H1 (cell line): Measurements from ENCODE around the gene THBS3. TPM values are rescaled to one million over a fixed set of nuclear protein-coding genes. Genes with fewer than 3 reads are reported as not detected.
A peak's percentile ranks its signal among the peaks of the same experiment; 100 is the strongest.

Experiments
- POLR2AphosphoS5 ChIP-seq: IDR thresholded peaks from 2 replicates; pipeline ENCODE4 v1.6.1; 2011; ENCODE audit warnings: low read depth, low read length
- POU5F1 ChIP-seq: IDR thresholded peaks from 2 replicates; pipeline ENCODE4 v1.6.1; 2011; ENCODE audit warnings: low read depth, mild to moderate bottlenecking, low read length, moderate library complexity
- RAD21 ChIP-seq, 2 experiments: IDR thresholded peaks in 1 of 2; conservative IDR thresholded peaks in 1 of 2; 2 replicates each; pipeline ENCODE4 v1.6.1; 2011; ENCODE audit warnings: low read depth in 2 of 2, low read length in 2 of 2, improper control_type of control experiment in 1 of 2, inconsistent platforms in 1 of 2, mild to moderate bottlenecking in 1 of 2, moderate library complexity in 1 of 2
- SUZ12 ChIP-seq: fragments of 200-600 bp; sonication (generic); IDR thresholded peaks from 2 replicates; pipeline ENCODE4 v1.6.1; 2012; ENCODE audit warnings: mild to moderate bottlenecking, inconsistent platforms, low read length, moderate library complexity, mixed read lengths
- polyA plus RNA-seq, 7 experiments: library from polyadenylated mRNA; depleted of rRNA in 3 of 7; stranded (reverse) in 5 of 7; unstranded in 2 of 7; fragments of >200 nt in 5 of 7; fragments of 200-250 nt in 2 of 7; gene quantifications; 1 replicate in 5 of 7; 2 replicates in 1 of 7; 4 replicates in 1 of 7; pipeline versions ENCODE4 v1.2.1 to v1.2.3, GENCODE V29; 2011 to 2013; ENCODE audit warnings: missing spikeins in 2 of 7, mixed read lengths in 2 of 7
- total RNA-seq: library from RNA; stranded (reverse); fragmentation: NEBNext Ultra II Directional; extraction: Animal tissue kit (Norgen Biotek cat#: 25700); gene quantifications from 2 replicates; pipeline ENCODE4 v1.2.1, GENCODE V29; 2021
- TF ChIP-seq, protein P1 (sequence below): fragments of 300-600 bp; sonication (generic); IDR thresholded peaks from 2 replicates; pipeline ENCODE4 v1.7.1; 2012; ENCODE audit warnings: low read length, moderate library complexity, mild to moderate bottlenecking, inconsistent platforms; ENCODE audit not compliant: insufficient replicate concordance

Gene THBS3
- total and polyA plus RNA-seq, 2 of the 8 experiments (the other 6 are each of a cell fraction or from before 2014, with no cell fraction given) = 3.0 to 3.5 TPM

DNA sequence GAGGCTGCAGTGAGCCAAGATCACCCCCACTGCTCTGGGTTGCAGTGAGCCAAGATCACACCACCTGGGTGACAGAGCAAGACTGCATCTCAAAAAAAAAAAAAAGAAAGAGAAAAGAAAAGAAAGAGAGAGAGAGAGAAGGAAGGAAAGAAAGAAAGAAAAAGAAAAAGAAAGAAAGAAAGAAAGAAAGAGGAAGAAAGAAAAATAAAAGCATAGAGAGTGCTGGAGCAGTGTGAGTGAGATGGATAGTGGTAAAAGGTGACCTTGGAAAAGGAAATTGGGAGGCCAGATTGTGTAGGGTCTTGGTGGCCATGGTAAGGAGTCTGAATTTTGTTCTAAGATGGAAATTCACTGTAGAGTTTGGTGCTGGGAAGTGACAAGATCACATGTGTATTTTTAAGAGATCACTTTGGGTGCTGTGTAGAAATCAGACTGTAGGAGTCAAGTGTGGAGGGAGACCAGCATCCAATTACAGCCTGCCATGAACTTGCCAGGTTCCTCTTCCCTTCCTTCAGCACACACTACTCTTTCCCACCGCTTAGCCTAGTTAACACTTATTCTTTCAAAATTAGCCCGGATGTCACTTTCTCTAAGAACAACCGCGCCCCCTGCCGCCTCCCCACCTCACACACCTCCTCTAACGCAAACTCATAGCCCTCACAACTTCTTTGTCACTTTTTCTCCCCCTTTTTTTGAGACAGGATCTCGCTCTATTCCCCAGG, 18.7 kb upstream of the THBS3 start (continued):
- TF ChIP-seq, protein P1, sequence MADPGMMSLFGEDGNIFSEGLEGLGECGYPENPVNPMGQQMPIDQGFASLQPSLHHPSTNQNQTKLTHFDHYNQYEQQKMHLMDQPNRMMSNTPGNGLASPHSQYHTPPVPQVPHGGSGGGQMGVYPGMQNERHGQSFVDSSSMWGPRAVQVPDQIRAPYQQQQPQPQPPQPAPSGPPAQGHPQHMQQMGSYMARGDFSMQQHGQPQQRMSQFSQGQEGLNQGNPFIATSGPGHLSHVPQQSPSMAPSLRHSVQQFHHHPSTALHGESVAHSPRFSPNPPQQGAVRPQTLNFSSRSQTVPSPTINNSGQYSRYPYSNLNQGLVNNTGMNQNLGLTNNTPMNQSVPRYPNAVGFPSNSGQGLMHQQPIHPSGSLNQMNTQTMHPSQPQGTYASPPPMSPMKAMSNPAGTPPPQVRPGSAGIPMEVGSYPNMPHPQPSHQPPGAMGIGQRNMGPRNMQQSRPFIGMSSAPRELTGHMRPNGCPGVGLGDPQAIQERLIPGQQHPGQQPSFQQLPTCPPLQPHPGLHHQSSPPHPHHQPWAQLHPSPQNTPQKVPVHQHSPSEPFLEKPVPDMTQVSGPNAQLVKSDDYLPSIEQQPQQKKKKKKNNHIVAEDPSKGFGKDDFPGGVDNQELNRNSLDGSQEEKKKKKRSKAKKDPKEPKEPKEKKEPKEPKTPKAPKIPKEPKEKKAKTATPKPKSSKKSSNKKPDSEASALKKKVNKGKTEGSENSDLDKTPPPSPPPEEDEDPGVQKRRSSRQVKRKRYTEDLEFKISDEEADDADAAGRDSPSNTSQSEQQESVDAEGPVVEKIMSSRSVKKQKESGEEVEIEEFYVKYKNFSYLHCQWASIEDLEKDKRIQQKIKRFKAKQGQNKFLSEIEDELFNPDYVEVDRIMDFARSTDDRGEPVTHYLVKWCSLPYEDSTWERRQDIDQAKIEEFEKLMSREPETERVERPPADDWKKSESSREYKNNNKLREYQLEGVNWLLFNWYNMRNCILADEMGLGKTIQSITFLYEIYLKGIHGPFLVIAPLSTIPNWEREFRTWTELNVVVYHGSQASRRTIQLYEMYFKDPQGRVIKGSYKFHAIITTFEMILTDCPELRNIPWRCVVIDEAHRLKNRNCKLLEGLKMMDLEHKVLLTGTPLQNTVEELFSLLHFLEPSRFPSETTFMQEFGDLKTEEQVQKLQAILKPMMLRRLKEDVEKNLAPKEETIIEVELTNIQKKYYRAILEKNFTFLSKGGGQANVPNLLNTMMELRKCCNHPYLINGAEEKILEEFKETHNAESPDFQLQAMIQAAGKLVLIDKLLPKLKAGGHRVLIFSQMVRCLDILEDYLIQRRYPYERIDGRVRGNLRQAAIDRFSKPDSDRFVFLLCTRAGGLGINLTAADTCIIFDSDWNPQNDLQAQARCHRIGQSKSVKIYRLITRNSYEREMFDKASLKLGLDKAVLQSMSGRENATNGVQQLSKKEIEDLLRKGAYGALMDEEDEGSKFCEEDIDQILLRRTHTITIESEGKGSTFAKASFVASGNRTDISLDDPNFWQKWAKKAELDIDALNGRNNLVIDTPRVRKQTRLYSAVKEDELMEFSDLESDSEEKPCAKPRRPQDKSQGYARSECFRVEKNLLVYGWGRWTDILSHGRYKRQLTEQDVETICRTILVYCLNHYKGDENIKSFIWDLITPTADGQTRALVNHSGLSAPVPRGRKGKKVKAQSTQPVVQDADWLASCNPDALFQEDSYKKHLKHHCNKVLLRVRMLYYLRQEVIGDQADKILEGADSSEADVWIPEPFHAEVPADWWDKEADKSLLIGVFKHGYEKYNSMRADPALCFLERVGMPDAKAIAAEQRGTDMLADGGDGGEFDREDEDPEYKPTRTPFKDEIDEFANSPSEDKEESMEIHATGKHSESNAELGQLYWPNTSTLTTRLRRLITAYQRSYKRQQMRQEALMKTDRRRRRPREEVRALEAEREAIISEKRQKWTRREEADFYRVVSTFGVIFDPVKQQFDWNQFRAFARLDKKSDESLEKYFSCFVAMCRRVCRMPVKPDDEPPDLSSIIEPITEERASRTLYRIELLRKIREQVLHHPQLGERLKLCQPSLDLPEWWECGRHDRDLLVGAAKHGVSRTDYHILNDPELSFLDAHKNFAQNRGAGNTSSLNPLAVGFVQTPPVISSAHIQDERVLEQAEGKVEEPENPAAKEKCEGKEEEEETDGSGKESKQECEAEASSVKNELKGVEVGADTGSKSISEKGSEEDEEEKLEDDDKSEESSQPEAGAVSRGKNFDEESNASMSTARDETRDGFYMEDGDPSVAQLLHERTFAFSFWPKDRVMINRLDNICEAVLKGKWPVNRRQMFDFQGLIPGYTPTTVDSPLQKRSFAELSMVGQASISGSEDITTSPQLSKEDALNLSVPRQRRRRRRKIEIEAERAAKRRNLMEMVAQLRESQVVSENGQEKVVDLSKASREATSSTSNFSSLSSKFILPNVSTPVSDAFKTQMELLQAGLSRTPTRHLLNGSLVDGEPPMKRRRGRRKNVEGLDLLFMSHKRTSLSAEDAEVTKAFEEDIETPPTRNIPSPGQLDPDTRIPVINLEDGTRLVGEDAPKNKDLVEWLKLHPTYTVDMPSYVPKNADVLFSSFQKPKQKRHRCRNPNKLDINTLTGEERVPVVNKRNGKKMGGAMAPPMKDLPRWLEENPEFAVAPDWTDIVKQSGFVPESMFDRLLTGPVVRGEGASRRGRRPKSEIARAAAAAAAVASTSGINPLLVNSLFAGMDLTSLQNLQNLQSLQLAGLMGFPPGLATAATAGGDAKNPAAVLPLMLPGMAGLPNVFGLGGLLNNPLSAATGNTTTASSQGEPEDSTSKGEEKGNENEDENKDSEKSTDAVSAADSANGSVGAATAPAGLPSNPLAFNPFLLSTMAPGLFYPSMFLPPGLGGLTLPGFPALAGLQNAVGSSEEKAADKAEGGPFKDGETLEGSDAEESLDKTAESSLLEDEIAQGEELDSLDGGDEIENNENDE = no peak
- TF ChIP-seq RAD21 (IDR thresholded peaks at IDR 0.05 in 1 of 2, conservative IDR thresholded peaks at IDR 0.05 in 1 of 2; ENCODE audit: low read depth in 2 of 2, low read length in 2 of 2) = peak; percentile 48 to 60
- no peak for TF ChIP-seq SUZ12
- TF ChIP-seq POU5F1 = no peak
- peak; percentile 15; the same call in 1 of the 2 replicates for TF ChIP-seq POLR2AphosphoS5
